Measurements from ENCODE around the gene FILIP1. TPM values are rescaled to one million over a fixed set of nuclear protein-coding genes. Genes with fewer than 3 reads are reported as not detected.

The FILIP1 gene
- polyA plus RNA-seq, 1 of the 3 experiments (the other 2 are of a cell fraction): 0.03 TPM

- no peaks in the 10 kb centered on the region for H3K36me3 ChIP-seq (replicated peaks in 1 of 2; ENCODE audit: control insufficient read depth in 1 of 2, insufficient read depth in 2 of 2, low read length in 1 of 2)
- DNase-seq: no peak
- peaks cover 2 to 13% of the 10 kb centered on the region in 2 experiments; a peak in 3 of 4 replicates for H3K4me1 ChIP-seq (ENCODE audit: control insufficient read depth in 1 of 2, insufficient read depth in 2 of 2, low read depth in 1 of 2, low read length in 1 of 2)
- no peak overlapping the region for H3K4me2 ChIP-seq
- no peak overlapping the region for H3K4me3 ChIP-seq (ENCODE audit: low read depth in 2 of 2, low read length in 1 of 2)
- no peak overlapping the region for H3K27ac ChIP-seq (ENCODE audit: low read depth in 2 of 2, low read length in 1 of 2)
- H3K9me2 ChIP-seq: no peaks in the 10 kb centered on the region
- no peaks in the 10 kb centered on the region for H3K27me3 ChIP-seq (ENCODE audit: insufficient read depth)
- no peak for TF ChIP-seq JUND (IDR thresholded peaks at IDR 0.05)
- no peak for TF ChIP-seq SMC3 (IDR thresholded peaks at IDR 0.05; ENCODE audit: low read depth, low read length)
- no peak for TF ChIP-seq REST (IDR thresholded peaks at IDR 0.05; ENCODE audit: low read depth, low read length)
- TF ChIP-seq ELF1 (IDR thresholded peaks at IDR 0.05): no peak
- no peak for TF ChIP-seq GABPA (IDR thresholded peaks at IDR 0.05; ENCODE audit: low read depth)
- TF ChIP-seq, protein P1, sequence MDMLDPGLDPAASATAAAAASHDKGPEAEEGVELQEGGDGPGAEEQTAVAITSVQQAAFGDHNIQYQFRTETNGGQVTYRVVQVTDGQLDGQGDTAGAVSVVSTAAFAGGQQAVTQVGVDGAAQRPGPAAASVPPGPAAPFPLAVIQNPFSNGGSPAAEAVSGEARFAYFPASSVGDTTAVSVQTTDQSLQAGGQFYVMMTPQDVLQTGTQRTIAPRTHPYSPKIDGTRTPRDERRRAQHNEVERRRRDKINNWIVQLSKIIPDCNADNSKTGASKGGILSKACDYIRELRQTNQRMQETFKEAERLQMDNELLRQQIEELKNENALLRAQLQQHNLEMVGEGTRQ (IDR thresholded peaks at IDR 0.05; ENCODE audit: borderline replicate concordance, low read depth, low read length): no peak
- TF ChIP-seq, protein P2, sequence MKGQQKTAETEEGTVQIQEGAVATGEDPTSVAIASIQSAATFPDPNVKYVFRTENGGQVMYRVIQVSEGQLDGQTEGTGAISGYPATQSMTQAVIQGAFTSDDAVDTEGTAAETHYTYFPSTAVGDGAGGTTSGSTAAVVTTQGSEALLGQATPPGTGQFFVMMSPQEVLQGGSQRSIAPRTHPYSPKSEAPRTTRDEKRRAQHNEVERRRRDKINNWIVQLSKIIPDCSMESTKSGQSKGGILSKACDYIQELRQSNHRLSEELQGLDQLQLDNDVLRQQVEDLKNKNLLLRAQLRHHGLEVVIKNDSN (IDR thresholded peaks at IDR 0.05; ENCODE audit: borderline replicate concordance, low read depth): no peak
- TF ChIP-seq POLR2AphosphoS5 (IDR thresholded peaks at IDR 0.05; ENCODE audit: low read depth, low read length): no peak
- H3K9me3 ChIP-seq: no peaks in the 10 kb centered on the region
- 90% methylated on average over 6 of the region's 6 CpGs for WGBS (ENCODE audit: low lambda C conversion rate)
- POLR2A ChIA-PET: no interaction called here
- CTCF ChIA-PET: no interaction called here
- no peak overlapping the region for H2AFZ ChIP-seq (ENCODE audit: low read depth)
- H3F3A ChIP-seq (replicated peaks; ENCODE audit: insufficient read depth): no peaks in the 10 kb centered on the region
- no peaks in the 10 kb centered on the region for H3K79me2 ChIP-seq (ENCODE audit: insufficient read depth)
- H3K9ac ChIP-seq: no peak overlapping the region
- no peaks in the 10 kb centered on the region for H4K20me1 ChIP-seq (ENCODE audit: insufficient read depth)
Observed at GRCh38 chr6:75486850-75487518, 6.6 kb downstream of the FILIP1 start.

GRCh38 chr6:75484535-75484934 is 9.1 kb downstream of the FILIP1 start:
- H3K4me2 ChIP-seq: no peak overlapping the region
- H3K9me3 ChIP-seq: no peaks in the 10 kb centered on the region
- H3K27ac ChIP-seq (ENCODE audit: low read depth in 2 of 2, low read length in 1 of 2): no peak overlapping the region
- no peaks in the 10 kb centered on the region for H3K9me2 ChIP-seq
- ChIA-PET POLR2A (no interaction called here), CTCF (no interaction called here)
- no peaks in the 10 kb centered on the region for H3K36me3 ChIP-seq (replicated peaks in 1 of 2; ENCODE audit: control insufficient read depth in 1 of 2, insufficient read depth in 2 of 2, low read length in 1 of 2)
- no peaks in the 10 kb centered on the region for H3K27me3 ChIP-seq (ENCODE audit: insufficient read depth)
- no peak overlapping the region for H3K9ac ChIP-seq
- H3F3A ChIP-seq (replicated peaks; ENCODE audit: insufficient read depth): no peaks in the 10 kb centered on the region
- no peak overlapping the region for H3K4me3 ChIP-seq (ENCODE audit: low read depth in 2 of 2, low read length in 1 of 2)
- peaks cover 2 to 13% of the 10 kb centered on the region in 2 experiments; a peak in 3 of 4 replicates for H3K4me1 ChIP-seq (ENCODE audit: control insufficient read depth in 1 of 2, insufficient read depth in 2 of 2, low read depth in 1 of 2, low read length in 1 of 2)
- no peak overlapping the region for H2AFZ ChIP-seq (ENCODE audit: low read depth)
- no peaks in the 10 kb centered on the region for H3K79me2 ChIP-seq (ENCODE audit: insufficient read depth)
- H4K20me1 ChIP-seq (ENCODE audit: insufficient read depth): no peaks in the 10 kb centered on the region
- TF ChIP-seq, protein P3, sequence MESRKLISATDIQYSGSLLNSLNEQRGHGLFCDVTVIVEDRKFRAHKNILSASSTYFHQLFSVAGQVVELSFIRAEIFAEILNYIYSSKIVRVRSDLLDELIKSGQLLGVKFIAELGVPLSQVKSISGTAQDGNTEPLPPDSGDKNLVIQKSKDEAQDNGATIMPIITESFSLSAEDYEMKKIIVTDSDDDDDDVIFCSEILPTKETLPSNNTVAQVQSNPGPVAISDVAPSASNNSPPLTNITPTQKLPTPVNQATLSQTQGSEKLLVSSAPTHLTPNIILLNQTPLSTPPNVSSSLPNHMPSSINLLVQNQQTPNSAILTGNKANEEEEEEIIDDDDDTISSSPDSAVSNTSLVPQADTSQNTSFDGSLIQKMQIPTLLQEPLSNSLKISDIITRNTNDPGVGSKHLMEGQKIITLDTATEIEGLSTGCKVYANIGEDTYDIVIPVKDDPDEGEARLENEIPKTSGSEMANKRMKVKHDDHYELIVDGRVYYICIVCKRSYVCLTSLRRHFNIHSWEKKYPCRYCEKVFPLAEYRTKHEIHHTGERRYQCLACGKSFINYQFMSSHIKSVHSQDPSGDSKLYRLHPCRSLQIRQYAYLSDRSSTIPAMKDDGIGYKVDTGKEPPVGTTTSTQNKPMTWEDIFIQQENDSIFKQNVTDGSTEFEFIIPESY (IDR thresholded peaks at IDR 0.05; ENCODE audit: borderline replicate concordance, low read depth): no peak
- TF ChIP-seq, protein P4, sequence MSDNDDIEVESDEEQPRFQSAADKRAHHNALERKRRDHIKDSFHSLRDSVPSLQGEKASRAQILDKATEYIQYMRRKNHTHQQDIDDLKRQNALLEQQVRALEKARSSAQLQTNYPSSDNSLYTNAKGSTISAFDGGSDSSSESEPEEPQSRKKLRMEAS (IDR thresholded peaks at IDR 0.05; ENCODE audit: low read depth): no peak
- TF ChIP-seq MXI1 (IDR thresholded peaks at IDR 0.05; ENCODE audit: low read depth, low read length): no peak
- no peak for DNase-seq
